Measurements from ENCODE around the gene HS6ST2.

GRCh38 chrX:132610536-132610935, 347.9 kb downstream of the HS6ST2 start:
- TF ChIP-seq POLR2AphosphoS5 (IDR thresholded peaks at IDR 0.05; ENCODE audit: borderline replicate concordance, low read depth, low read length) = no peak
- TF ChIP-seq EZH2 (IDR thresholded peaks at IDR 0.05) = no peak

Data from SK-N-MC (cell line).